ENCODE measurements around the gene REX1BD. TPM values are rescaled to one million over a fixed set of nuclear protein-coding genes. Genes with fewer than 3 reads are reported as not detected.

REX1BD gene
- total RNA-seq, 1 experiment from 2014 or later, result 97.1 TPM

DNA sequence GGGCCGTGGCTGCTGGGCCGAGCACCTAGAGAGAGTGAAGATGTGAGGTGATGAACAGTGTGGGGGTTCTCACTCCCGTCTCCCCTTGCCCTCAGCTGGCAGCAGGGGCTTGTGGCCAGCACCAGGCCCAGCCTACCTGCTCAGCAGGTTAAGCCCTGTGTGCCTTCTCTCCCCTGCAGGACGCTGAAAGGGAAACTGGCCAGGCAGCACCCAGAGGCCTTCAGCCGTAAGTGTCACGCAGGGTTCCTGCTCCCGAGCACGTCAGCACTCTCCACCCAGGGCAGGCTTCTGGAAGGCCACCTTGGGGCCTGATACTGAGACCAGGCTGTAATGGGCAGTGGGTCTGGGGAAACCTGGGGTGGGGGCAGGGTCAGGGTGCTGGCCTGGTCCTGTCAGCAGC lies 21.6 kb upstream of the REX1BD start:
- Histone ChIP-seq H3K79me2 (ENCODE audit: insufficient read depth, low read length) (peaks cover 14% of the 10 kb centered on the region), H3K36me3 (ENCODE audit: control insufficient read depth in 1 of 2, insufficient read depth in 2 of 2, low read length in 2 of 2) (peaks cover 27 to 53% of the 10 kb centered on the region in 2 experiments; a peak in 3 of 4 replicates), H3K9ac (ENCODE audit: low read length) (no peak overlapping the region), H3K27ac (ENCODE audit: low read depth, low read length) (no peak overlapping the region; the same call in 1 of the 2 replicates), H4K20me1 (ENCODE audit: insufficient read depth) (no peaks in the 10 kb centered on the region), H3K27me3 (ENCODE audit: insufficient read depth, low read length) (no peaks in the 10 kb centered on the region), H2AFZ (ENCODE audit: low read depth, low read length, poor library complexity, severe bottlenecking) (no peak overlapping the region), H3K9me2 (ENCODE audit: insufficient read depth) (no peaks in the 10 kb centered on the region), H3K9me3 (ENCODE audit: control insufficient read depth in 1 of 2, insufficient read depth in 1 of 2, low read depth in 1 of 2, low read length in 2 of 2) (no peaks in the 10 kb centered on the region), H3K4me3 (replicated peaks in 1 of 2; ENCODE audit: low read depth in 1 of 2, low read length in 2 of 2) (no peak overlapping the region), H3K4me1 (ENCODE audit: control insufficient read depth in 1 of 2, insufficient read depth in 2 of 2, low read length in 2 of 2) (peaks cover 8 to 15% of the 10 kb centered on the region in 2 experiments; a peak in 3 of 4 replicates), H3K4me2 (ENCODE audit: low read length) (no peak overlapping the region)
- ChIA-PET RAD21 (ENCODE audit: low non-redundant PET in 1 of 2, low total read pairs in 2 of 2, uncharacterized antibody in 2 of 2, unreplicated experiment in 2 of 2) (no interaction called here), POLR2A (interaction anchor here (0.9 kb wide), 1 partner anchor 10 kb away, joined by 3 read pairs; the partner anchor contains the start of gene KXD1), CTCF (no interaction called here)
- no TSS peak for BruUV-seq (replicated peaks)
- ATAC-seq (no peak), DNase-seq (ENCODE audit: low read depth, low spot score) (no peak)
- intact Hi-C loops (cut with micrococcal nuclease), result no loop called here
- no peak for TF ChIP-seq CEBPB (IDR thresholded peaks at IDR 0.05; ENCODE audit: low read depth)
- no peak for TF ChIP-seq ZFX (IDR thresholded peaks at IDR 0.05)
- no peak for TF ChIP-seq ELF1 (IDR thresholded peaks at IDR 0.05; ENCODE audit: borderline replicate concordance, low read depth)
- no peak for TF ChIP-seq SIN3A (IDR thresholded peaks at IDR 0.05; ENCODE audit: low read depth)
- no peak for TF ChIP-seq EGR1 (IDR thresholded peaks at IDR 0.05; ENCODE audit: low read depth)
- TF ChIP-seq POLR2A (IDR thresholded peaks at IDR 0.05; ENCODE audit: borderline replicate concordance, extremely low read depth, insufficient read depth, insufficient read length), result no peak
- no peak for TF ChIP-seq SP1 (IDR thresholded peaks at IDR 0.05; ENCODE audit: low read depth)
- TF ChIP-seq EZH2 (IDR thresholded peaks at IDR 0.05), result no peak
- TF ChIP-seq, protein P1, sequence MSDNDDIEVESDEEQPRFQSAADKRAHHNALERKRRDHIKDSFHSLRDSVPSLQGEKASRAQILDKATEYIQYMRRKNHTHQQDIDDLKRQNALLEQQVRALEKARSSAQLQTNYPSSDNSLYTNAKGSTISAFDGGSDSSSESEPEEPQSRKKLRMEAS (IDR thresholded peaks at IDR 0.05), result no peak
- no peak for TF ChIP-seq TCF7L2 (IDR thresholded peaks at IDR 0.05; ENCODE audit: borderline replicate concordance, extremely low read depth, insufficient read depth, insufficient read length)
- TF ChIP-seq EZH2phosphoT487 (IDR thresholded peaks at IDR 0.05; ENCODE audit: borderline replicate concordance), result no peak

DNA sequence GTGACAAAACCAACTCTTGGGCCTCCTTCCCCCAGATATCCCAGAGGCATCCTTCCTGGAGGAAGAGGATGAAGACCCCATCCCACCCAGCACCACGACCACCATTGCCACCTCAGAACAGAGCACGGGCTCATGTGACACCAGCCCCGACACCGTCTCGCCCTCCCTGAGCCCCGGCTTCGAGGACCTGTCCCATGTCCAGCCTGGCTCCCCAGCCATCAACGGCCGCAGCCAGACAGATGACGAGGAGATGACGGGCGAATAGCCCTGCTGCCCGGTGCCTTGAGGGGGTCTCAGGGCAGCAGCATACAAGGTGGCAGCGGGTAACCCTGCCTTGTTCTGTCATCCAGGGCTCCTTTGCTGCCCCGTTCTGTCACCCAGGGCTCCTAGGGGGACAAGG lies 20.2 kb upstream of the REX1BD start:
- no peaks in the 10 kb centered on the region for H3K9me2 ChIP-seq (ENCODE audit: insufficient read depth)
- TF ChIP-seq, protein P2, sequence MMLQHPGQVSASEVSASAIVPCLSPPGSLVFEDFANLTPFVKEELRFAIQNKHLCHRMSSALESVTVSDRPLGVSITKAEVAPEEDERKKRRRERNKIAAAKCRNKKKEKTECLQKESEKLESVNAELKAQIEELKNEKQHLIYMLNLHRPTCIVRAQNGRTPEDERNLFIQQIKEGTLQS (IDR thresholded peaks at IDR 0.05), result no peak
- TF ChIP-seq POLR2AphosphoS5 (IDR thresholded peaks at IDR 0.05; ENCODE audit: low read depth, low read length) (no peak), YY1 (IDR thresholded peaks at IDR 0.05; ENCODE audit: extremely low read depth, insufficient replicate concordance, low read depth, low read length) (no peak), SP1 (IDR thresholded peaks at IDR 0.05; ENCODE audit: low read depth) (no peak), SIN3A (IDR thresholded peaks at IDR 0.05; ENCODE audit: low read depth) (no peak), CEBPB (IDR thresholded peaks at IDR 0.05; ENCODE audit: low read depth) (no peak)
- TF ChIP-seq, protein P3, sequence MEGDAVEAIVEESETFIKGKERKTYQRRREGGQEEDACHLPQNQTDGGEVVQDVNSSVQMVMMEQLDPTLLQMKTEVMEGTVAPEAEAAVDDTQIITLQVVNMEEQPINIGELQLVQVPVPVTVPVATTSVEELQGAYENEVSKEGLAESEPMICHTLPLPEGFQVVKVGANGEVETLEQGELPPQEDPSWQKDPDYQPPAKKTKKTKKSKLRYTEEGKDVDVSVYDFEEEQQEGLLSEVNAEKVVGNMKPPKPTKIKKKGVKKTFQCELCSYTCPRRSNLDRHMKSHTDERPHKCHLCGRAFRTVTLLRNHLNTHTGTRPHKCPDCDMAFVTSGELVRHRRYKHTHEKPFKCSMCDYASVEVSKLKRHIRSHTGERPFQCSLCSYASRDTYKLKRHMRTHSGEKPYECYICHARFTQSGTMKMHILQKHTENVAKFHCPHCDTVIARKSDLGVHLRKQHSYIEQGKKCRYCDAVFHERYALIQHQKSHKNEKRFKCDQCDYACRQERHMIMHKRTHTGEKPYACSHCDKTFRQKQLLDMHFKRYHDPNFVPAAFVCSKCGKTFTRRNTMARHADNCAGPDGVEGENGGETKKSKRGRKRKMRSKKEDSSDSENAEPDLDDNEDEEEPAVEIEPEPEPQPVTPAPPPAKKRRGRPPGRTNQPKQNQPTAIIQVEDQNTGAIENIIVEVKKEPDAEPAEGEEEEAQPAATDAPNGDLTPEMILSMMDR (IDR thresholded peaks at IDR 0.05 in 2 of 3, conservative IDR thresholded peaks at IDR 0.05 in 1 of 3; ENCODE audit: borderline replicate concordance in 1 of 3, insufficient read depth in 1 of 3, low read depth in 2 of 3, low read length in 2 of 3), result no peak
- TF ChIP-seq, protein P4, sequence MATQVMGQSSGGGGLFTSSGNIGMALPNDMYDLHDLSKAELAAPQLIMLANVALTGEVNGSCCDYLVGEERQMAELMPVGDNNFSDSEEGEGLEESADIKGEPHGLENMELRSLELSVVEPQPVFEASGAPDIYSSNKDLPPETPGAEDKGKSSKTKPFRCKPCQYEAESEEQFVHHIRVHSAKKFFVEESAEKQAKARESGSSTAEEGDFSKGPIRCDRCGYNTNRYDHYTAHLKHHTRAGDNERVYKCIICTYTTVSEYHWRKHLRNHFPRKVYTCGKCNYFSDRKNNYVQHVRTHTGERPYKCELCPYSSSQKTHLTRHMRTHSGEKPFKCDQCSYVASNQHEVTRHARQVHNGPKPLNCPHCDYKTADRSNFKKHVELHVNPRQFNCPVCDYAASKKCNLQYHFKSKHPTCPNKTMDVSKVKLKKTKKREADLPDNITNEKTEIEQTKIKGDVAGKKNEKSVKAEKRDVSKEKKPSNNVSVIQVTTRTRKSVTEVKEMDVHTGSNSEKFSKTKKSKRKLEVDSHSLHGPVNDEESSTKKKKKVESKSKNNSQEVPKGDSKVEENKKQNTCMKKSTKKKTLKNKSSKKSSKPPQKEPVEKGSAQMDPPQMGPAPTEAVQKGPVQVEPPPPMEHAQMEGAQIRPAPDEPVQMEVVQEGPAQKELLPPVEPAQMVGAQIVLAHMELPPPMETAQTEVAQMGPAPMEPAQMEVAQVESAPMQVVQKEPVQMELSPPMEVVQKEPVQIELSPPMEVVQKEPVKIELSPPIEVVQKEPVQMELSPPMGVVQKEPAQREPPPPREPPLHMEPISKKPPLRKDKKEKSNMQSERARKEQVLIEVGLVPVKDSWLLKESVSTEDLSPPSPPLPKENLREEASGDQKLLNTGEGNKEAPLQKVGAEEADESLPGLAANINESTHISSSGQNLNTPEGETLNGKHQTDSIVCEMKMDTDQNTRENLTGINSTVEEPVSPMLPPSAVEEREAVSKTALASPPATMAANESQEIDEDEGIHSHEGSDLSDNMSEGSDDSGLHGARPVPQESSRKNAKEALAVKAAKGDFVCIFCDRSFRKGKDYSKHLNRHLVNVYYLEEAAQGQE (IDR thresholded peaks at IDR 0.05; ENCODE audit: low read depth), result no peak

More for the DNA sequence above, 20.2 kb upstream of the REX1BD start:
- Histone ChIP-seq H3K4me1 (ENCODE audit: control insufficient read depth in 1 of 2, insufficient read depth in 2 of 2, low read length in 2 of 2) (peaks cover 12 to 25% of the 10 kb centered on the region in 2 experiments), H4K20me1 (ENCODE audit: insufficient read depth) (peaks cover 6% of the 10 kb centered on the region; the same call in 1 of the 2 replicates), H3K4me3 (replicated peaks in 1 of 2; ENCODE audit: low read depth in 1 of 2, low read length in 2 of 2) (no peak overlapping the region), H3K79me2 (ENCODE audit: insufficient read depth, low read length) (peaks cover 17% of the 10 kb centered on the region), H3K9ac (ENCODE audit: low read length) (no peak overlapping the region), H3K27ac (ENCODE audit: low read depth, low read length) (no peak overlapping the region), H2AFZ (ENCODE audit: low read depth, low read length, poor library complexity, severe bottlenecking) (no peak overlapping the region), H3K4me2 (ENCODE audit: low read length) (no peak overlapping the region), H3K9me3 (ENCODE audit: control insufficient read depth in 1 of 2, insufficient read depth in 1 of 2, low read depth in 1 of 2, low read length in 2 of 2) (no peaks in the 10 kb centered on the region), H3K36me3 (ENCODE audit: control insufficient read depth in 1 of 2, insufficient read depth in 2 of 2, low read length in 2 of 2) (peaks cover 28 to 54% of the 10 kb centered on the region in 2 experiments), H3K27me3 (ENCODE audit: insufficient read depth, low read length) (no peaks in the 10 kb centered on the region)
- ChIA-PET CTCF (no interaction called here), POLR2A (no interaction called here), RAD21 (ENCODE audit: low non-redundant PET in 1 of 2, low total read pairs in 2 of 2, uncharacterized antibody in 2 of 2, unreplicated experiment in 2 of 2) (no interaction called here)
- intact Hi-C loops (cut with micrococcal nuclease), result no loop called here
- ATAC-seq (no peak), DNase-seq (ENCODE audit: low read depth, low spot score) (no peak)
- no TSS peak for BruUV-seq (replicated peaks)

Measured in HCT116 (cell line).